GM23248 (cell line): ENCODE measurements around the gene METTL25B.

Source experiments
- EZH2 ChIP-seq: fragments of 200-600 bp; sonication (generic); IDR thresholded peaks from 2 replicates; pipeline ENCODE4 v1.6.1; 2018; ENCODE audit warnings: antibody characterized with exemption, mild to moderate bottlenecking; ENCODE audit not compliant: insufficient read depth, poor library complexity, severe bottlenecking
- EZH2phosphoT487 ChIP-seq: fragments of 200-600 bp; sonication (generic); IDR thresholded peaks from 2 replicates; pipeline ENCODE4 v1.6.1; 2018; ENCODE audit warnings: antibody characterized with exemption, moderate library complexity, mild to moderate bottlenecking, low read depth; ENCODE audit not compliant: insufficient read depth

DNA sequence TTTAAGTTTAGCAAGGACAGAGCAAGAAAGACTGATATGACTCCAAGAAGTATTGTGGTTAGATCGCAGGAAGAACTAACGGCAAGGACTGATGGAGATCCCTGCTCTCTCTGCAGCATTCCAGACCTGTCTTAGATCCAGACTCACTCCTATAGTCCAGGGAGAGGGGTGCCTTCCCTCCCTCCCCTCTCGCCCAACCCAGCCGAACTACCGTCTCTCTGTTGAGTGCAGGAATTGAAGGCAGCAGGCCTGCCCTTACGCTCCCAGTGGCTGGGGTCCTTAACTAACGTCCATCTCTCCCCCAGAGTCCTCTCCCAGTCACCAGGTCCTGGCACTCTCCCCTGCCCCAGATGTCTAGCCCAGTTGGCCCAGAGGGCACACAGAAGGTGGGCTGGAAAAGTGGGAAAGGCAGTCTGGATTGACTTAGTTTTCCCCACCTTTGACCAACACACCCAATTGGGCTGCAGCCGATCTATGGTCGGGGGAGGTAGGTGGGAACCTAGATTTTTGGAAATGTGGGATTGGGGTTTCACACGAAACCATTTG is 24.0 kb upstream of the METTL25B start:
- no peak for TF ChIP-seq EZH2
- TF ChIP-seq EZH2phosphoT487: no peak
